Measurements from ENCODE around the gene MCHR1.
"Not testable (repeated sequence)": the region's sequence is repeated elsewhere in the genome, so short reads cannot be mapped to it uniquely, and the experiment has no call there.

The MCHR1 gene

GRCh38 chr22:40718250-40719204, 39.2 kb downstream of the MCHR1 start:
- TF ChIP-seq CTCF (conservative IDR thresholded peaks at IDR 0.05; ENCODE audit: low read depth, low read length): no peak
- H3K4me3 ChIP-seq (ENCODE audit: low read depth, low read length): no peak overlapping the region
- no peak for DNase-seq (ENCODE audit: low read depth)

GRCh38 chr22:40719599-40719998, 40.3 kb downstream of the MCHR1 start:
- TF ChIP-seq CTCF (conservative IDR thresholded peaks at IDR 0.05; ENCODE audit: low read depth, low read length): no peak
- no peak for DNase-seq (ENCODE audit: low read depth)
- H3K4me3 ChIP-seq (ENCODE audit: low read depth, low read length): no peak overlapping the region

GRCh38 chr22:40720156-40720537, 40.9 kb downstream of the MCHR1 start:
- not testable (repeated sequence) for DNase-seq (ENCODE audit: low read depth); H3K4me3 ChIP-seq (ENCODE audit: low read depth, low read length)

GRCh38 chr22:40720538-40721256, 41.4 kb downstream of the MCHR1 start:
- no peak for TF ChIP-seq CTCF (conservative IDR thresholded peaks at IDR 0.05; ENCODE audit: low read depth, low read length)
- DNase-seq (ENCODE audit: low read depth): no peak
- H3K4me3 ChIP-seq (ENCODE audit: low read depth, low read length): no peak overlapping the region

GRCh38 chr22:40721266-40721665, 42.0 kb downstream of the MCHR1 start:
- TF ChIP-seq CTCF (conservative IDR thresholded peaks at IDR 0.05; ENCODE audit: low read depth, low read length): no peak
- DNase-seq (ENCODE audit: low read depth): peak; percentile 8
- no peak overlapping the region for H3K4me3 ChIP-seq (ENCODE audit: low read depth, low read length)

GRCh38 chr22:40723396-40723933, 44.2 kb downstream of the MCHR1 start:
- no peak for DNase-seq (ENCODE audit: low read depth)

More at GRCh38 chr22:40723396-40723933, 44.2 kb downstream of the MCHR1 start:
- H3K4me3 ChIP-seq (ENCODE audit: low read depth, low read length): no peak overlapping the region
- no peak for TF ChIP-seq CTCF (conservative IDR thresholded peaks at IDR 0.05; ENCODE audit: low read depth, low read length)

Measured in choroid plexus epithelial cell (primary cell).